Fibroblast of gingiva (primary cell): Measurements from ENCODE around the gene NEO1.
A peak's percentile ranks its signal among the peaks of the same experiment; 100 is the strongest.

ENCODE experiments used
- DNase-seq: peaks from one replicate; pipeline ENCODE4 v3.0.0-alpha.2; 2011; ENCODE audit warnings: low read depth

The NEO1 gene

GRCh38 chr15:73031648-73032047 lies 20.6 kb upstream of the NEO1 start:
- no peak for DNase-seq

GRCh38 chr15:73033611-73034010 lies 18.7 kb upstream of the NEO1 start:
- DNase-seq, result no peak

GRCh38 chr15:73034221-73034620 lies 18.0 kb upstream of the NEO1 start:
- DNase-seq, result no peak

GRCh38 chr15:73035221-73035620 lies 17.0 kb upstream of the NEO1 start:
- no peak for DNase-seq

- DNase-seq, result no peak
Observed at GRCh38 chr15:73038220-73038619, 14.0 kb upstream of the NEO1 start.

- no peak for DNase-seq
Observed at GRCh38 chr15:73046073-73046472, 6.2 kb upstream of the NEO1 start.

GRCh38 chr15:73047882-73048281 lies 4.4 kb upstream of the NEO1 start:
- no peak for DNase-seq

- DNase-seq, result no peak
Observed at GRCh38 chr15:73048624-73049295, 3.5 kb upstream of the NEO1 start.

- DNase-seq, result no peak
Observed at GRCh38 chr15:73049564-73050215, 2.6 kb upstream of the NEO1 start.

GRCh38 chr15:73050561-73051295 lies 1.5 kb upstream of the NEO1 start:
- DNase-seq, result no peak

- no peak for DNase-seq
Observed at GRCh38 chr15:73051391-73051806, 864 bp upstream of the NEO1 start.

GRCh38 chr15:73052653-73053397 lies 562 bp downstream of the NEO1 start:
- no peak for DNase-seq

GRCh38 chr15:73053398-73053723 lies 1.1 kb downstream of the NEO1 start:
- no peak for DNase-seq

- DNase-seq, result no peak
Observed at GRCh38 chr15:73054417-73054953, 2.2 kb downstream of the NEO1 start.

GRCh38 chr15:73056460-73056859 lies 4.2 kb downstream of the NEO1 start:
- DNase-seq, result no peak

GRCh38 chr15:73058437-73058836 lies 6.2 kb downstream of the NEO1 start:
- no peak for DNase-seq

GRCh38 chr15:73065114-73065513 lies 12.9 kb downstream of the NEO1 start:
- DNase-seq, result no peak

- DNase-seq, result no peak
Observed at GRCh38 chr15:73069109-73069508, 16.8 kb downstream of the NEO1 start.

- no peak for DNase-seq
Observed at GRCh38 chr15:73072894-73073293, 20.6 kb downstream of the NEO1 start.

- no peak for DNase-seq
Observed at GRCh38 chr15:73074241-73074640, 22.0 kb downstream of the NEO1 start.

GRCh38 chr15:73075160-73075859 lies 23.0 kb downstream of the NEO1 start:
- peak; percentile 17 for DNase-seq

- no peak for DNase-seq
Observed at GRCh38 chr15:73078291-73078690, 26.0 kb downstream of the NEO1 start.
